Brain microvascular endothelial cell (primary cell): ENCODE measurements around the gene AKT3.

Experiments
- DNase-seq: peaks from one replicate; pipeline ENCODE4 v3.0.0-alpha.2; 2020
- H3K27ac ChIP-seq: fragments of 250-450 bp; sonication (Bioruptor Pico); 2 replicates; pipeline ENCODE4 v1.5.1; 2020; ENCODE audit warnings: mild to moderate bottlenecking, moderate library complexity
- H3K27me3 ChIP-seq: fragments of 250-450 bp; sonication (Bioruptor Pico); replicated peaks from 2 replicates; pipeline ENCODE4 v1.5.1; 2020; ENCODE audit warnings: mild to moderate bottlenecking
- H3K36me3 ChIP-seq: fragments of 250-450 bp; sonication (Bioruptor Pico); replicated peaks from 2 replicates; pipeline ENCODE4 v1.5.1; 2020; ENCODE audit warnings: mild to moderate bottlenecking
- H3K4me3 ChIP-seq: 2 replicates; pipeline ENCODE4 v1.5.1; 2011; ENCODE audit warnings: low read depth, mild to moderate bottlenecking, control low read depth, low read length, moderate library complexity
- in situ Hi-C: cut with HindIII; loops from 2 replicates; pipeline ENCODE4 v1.10.0; 2017; ENCODE audit warnings: low sequenced_read_pairs, low pct_ligation_motif_present
- TF ChIP-seq, protein P1 (sequence below): IDR thresholded peaks from 2 replicates; pipeline ENCODE4 v1.5.1; 2011; ENCODE audit warnings: low read depth, mild to moderate bottlenecking, moderate library complexity, low read length, control low read depth, inconsistent platforms; ENCODE audit errors: missing control alignments

The AKT3 gene

DNA sequence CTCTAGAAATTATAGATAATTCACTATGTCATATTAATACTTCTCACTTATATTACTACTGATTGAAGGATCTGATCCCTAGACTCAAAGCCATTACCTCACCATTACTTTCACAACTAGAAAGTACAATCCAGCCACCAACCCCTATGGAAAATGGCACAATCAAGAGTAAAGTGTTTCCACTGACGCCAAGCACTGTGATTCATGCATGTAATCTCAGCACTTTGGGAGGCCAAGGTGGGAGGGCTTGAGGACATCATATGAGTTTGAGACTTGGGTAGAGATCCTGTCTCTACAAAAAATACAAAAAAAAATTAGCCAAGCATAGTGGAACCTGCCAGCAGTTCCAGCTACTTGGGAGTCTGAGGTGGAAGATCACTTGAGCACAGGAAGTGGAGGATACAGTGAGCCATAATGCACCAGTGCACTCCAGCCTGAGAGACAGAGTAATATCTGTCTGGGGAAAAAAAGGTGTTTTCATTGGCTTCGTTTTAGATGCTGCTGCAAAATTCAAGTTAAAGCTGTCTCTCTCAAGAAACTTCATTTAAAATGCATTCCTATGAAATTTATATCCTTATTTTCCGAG, 126.5 kb downstream of the AKT3 start:
- no peak for DNase-seq
- in situ Hi-C loops, result no loop called here
- H3K27me3 ChIP-seq, result no peaks in the 10 kb centered on the region
- TF ChIP-seq, protein P1, sequence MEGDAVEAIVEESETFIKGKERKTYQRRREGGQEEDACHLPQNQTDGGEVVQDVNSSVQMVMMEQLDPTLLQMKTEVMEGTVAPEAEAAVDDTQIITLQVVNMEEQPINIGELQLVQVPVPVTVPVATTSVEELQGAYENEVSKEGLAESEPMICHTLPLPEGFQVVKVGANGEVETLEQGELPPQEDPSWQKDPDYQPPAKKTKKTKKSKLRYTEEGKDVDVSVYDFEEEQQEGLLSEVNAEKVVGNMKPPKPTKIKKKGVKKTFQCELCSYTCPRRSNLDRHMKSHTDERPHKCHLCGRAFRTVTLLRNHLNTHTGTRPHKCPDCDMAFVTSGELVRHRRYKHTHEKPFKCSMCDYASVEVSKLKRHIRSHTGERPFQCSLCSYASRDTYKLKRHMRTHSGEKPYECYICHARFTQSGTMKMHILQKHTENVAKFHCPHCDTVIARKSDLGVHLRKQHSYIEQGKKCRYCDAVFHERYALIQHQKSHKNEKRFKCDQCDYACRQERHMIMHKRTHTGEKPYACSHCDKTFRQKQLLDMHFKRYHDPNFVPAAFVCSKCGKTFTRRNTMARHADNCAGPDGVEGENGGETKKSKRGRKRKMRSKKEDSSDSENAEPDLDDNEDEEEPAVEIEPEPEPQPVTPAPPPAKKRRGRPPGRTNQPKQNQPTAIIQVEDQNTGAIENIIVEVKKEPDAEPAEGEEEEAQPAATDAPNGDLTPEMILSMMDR, result no peak
- H3K36me3 ChIP-seq, result no peaks in the 10 kb centered on the region
- H3K27ac ChIP-seq, result no peak overlapping the region
- no peak overlapping the region for H3K4me3 ChIP-seq

DNA sequence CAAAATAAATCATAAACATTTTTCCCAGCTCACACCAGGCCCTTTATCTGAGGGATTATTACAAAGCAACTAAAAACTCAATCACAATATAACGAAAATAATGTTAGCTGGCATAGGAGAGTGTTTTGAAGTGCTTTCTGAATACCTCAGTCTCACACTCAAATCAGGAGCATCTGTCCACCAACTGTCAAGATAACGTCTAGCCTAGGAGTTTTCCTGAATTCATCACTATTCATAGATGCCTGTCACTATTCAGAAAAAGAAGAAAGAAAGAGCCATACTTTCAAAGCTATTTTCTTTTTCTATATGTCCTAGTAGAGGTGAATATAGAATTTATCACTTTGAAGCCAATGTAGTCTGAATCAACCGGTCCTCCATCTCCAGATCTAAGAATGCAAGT, 127.0 kb downstream of the AKT3 start:
- Histone ChIP-seq H3K27me3 (no peaks in the 10 kb centered on the region), H3K4me3 (no peak overlapping the region), H3K36me3 (no peaks in the 10 kb centered on the region), H3K27ac (no peak overlapping the region)
- TF ChIP-seq, protein P1, result no peak
- in situ Hi-C loops, result no loop called here
- no peak for DNase-seq

DNA sequence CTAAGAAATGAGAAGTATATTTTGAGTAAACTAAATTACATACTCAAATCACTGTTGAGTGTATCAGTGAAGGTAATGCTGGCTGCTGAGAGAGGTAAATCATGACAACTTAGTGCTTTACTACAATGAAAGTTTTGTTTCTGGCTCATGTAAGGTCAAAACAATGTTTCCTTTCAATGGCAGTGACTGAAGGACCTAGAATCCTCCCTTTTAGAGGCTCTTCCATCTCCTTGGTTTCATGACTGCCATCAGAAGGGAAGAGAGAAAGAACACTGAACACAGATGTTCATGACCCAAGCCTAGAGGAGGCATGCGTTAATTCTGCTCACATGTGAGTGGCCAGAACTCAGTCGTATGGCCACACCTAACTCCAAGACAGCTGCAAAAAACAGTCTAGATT, 130.6 kb downstream of the AKT3 start:
- no peak for DNase-seq
- in situ Hi-C loops, result no loop called here
- Histone ChIP-seq H3K36me3 (no peaks in the 10 kb centered on the region), H3K4me3 (no peak overlapping the region), H3K27ac (peak overlapping the region; percentile 34), H3K27me3 (no peaks in the 10 kb centered on the region)
- TF ChIP-seq, protein P1, result no peak

DNA sequence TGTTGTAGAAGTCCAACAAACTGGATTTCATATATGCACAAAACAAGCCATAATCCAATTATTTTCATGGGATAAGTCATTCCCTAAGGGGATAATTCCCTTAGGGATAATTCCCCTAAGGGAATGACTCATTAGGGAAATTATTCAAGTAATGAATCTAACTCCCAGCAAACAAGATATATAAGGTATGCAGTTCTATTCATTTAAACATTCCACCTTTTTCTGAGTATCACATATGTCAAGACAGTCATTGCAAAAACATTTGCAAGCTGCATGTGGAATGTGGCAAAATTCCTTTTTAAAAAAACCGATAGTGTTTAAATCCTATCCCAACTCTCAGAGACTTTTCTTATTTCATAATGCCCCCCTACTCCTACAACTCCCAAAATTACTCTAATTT, 131.2 kb downstream of the AKT3 start:
- TF ChIP-seq, protein P1, result no peak
- no peak overlapping the region for H3K4me3 ChIP-seq
- H3K27ac ChIP-seq, result peak overlapping the region; percentile 34
- no peak for DNase-seq
- H3K36me3 ChIP-seq, result no peaks in the 10 kb centered on the region
- no peaks in the 10 kb centered on the region for H3K27me3 ChIP-seq
- in situ Hi-C loops, result no loop called here

DNA sequence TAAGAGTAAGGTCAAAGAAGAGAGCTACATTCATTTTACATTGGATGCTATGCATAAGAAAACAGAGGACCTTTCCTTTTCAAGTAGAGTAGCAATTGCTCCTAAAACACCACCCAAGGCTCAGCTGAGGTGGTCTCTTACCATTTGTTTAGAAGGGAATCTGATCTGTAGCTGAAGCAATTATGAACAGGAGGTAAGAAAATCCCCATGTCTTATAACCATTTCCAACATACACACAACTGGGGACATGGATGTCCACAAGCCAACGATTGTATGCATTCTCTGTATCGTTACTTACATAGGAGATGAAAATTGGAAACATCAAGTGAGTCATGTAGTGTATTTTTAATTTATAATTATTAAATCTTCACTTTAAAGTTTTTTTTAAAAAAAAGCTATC, 132.0 kb downstream of the AKT3 start:
- TF ChIP-seq, protein P1, result no peak
- Histone ChIP-seq H3K36me3 (no peaks in the 10 kb centered on the region), H3K27ac (no peak overlapping the region), H3K4me3 (no peak overlapping the region), H3K27me3 (no peaks in the 10 kb centered on the region)
- no peak for DNase-seq
- in situ Hi-C loops, result no loop called here

DNA sequence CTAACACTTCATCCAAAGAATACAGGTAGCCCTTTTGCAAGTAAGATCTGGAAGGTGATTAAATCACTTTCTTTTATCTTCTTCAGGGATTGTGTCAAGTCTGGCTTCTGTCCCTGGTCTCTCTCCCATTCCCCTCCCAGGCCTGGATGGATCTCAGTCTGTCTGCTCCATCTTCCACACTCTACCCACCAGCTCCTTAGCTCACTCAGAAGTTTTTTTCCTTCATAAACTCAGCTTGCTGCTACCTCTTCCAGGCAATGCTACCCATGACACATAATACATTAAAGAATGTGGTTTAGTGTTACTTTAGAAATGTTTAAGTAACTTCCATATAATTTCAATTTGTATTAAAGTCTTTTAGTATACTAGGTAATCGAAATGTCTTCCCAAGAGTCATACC, 133.1 kb downstream of the AKT3 start:
- H3K4me3 ChIP-seq, result no peak overlapping the region
- no peak for DNase-seq
- TF ChIP-seq, protein P1, result no peak
- H3K27ac ChIP-seq, result no peak overlapping the region
- in situ Hi-C loops, result no loop called here
- no peaks in the 10 kb centered on the region for H3K36me3 ChIP-seq
- H3K27me3 ChIP-seq, result no peaks in the 10 kb centered on the region
